Stimulated activated CD8-positive, alpha-beta memory T cell treated with anti-CD3 and anti-CD28 coated beads, Interleukin-4, amount 100 ng/mL, for 48 hours (primary cell): ENCODE measurements around the gene ZNRF2.

Source experiments
- DNase-seq: peaks from one replicate; pipeline ENCODE4 v3.0.0-alpha.2; 2020

Gene ZNRF2

DNA sequence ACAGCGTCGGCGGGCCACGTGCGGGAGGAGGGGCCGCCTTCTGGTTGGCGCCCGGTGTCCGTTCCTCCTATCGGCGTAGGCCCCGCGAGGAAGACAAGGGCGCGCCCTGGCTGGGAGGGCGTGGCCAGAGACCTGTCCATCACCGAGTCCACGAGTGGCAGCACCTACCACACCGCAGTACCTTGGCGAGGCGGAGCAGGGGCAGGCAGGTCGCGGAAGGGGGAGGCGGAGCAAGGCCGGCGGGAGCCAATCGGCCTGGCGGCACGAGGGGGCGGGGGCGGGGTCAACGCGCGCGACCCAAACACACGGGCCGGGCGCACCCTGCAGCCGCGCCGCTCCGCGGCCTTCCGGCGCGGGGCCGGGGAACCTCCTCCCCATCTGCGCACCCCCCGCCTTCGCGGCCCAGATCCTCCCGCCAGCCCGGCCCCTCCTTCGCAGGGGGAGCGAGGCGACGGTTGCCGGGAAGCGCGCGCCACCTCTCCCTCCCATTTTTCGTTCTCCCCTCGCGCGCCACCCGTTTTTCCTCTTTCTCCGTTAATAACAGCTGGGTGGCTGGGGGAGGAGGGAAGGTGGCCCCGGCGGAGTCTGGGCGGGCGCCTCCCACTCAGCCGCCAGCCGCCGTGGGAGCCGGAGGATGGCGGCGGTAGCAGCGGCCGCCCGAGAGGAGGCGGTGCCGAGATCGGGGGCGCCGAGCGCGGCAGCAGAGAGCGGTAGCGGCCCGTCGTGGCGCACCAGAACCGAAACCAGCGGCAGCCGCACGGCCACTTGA, at the start of gene ZNRF2:
Gene ZNRF2, plus strand, starts transcription at position 300 of the 769 bp plus-strand sequence. CDS start 761 bp downstream, outside the sequence.
- peak; percentile 99 for DNase-seq

DNA sequence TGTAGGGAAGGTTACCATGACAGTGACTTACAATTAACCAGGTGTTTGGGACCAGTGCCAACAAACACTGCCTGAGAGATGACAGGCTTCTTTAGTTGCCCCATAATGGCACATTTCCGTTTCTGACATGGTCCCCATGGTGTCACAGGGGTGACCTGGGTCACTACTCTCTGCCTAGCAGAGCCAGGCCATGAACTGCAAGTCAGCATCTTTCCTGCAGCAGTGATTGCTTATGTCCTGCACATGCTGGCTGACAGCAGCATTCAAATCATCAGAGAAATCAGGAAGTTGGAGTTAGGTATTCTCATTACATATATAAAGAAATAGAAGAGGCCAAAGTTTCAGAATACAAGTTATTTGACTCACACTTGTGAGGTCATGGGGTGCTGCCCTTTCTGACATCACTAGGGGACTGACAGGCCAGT, 47.1 kb upstream of the ZNRF2 start:
- no peak for DNase-seq

- DNase-seq: peak; percentile 52
Observed at GRCh38 chr7:30238721-30239441, 45.5 kb upstream of the ZNRF2 start.

- no peak for DNase-seq
Observed at GRCh38 chr7:30240106-30240800, 44.1 kb upstream of the ZNRF2 start.

DNA sequence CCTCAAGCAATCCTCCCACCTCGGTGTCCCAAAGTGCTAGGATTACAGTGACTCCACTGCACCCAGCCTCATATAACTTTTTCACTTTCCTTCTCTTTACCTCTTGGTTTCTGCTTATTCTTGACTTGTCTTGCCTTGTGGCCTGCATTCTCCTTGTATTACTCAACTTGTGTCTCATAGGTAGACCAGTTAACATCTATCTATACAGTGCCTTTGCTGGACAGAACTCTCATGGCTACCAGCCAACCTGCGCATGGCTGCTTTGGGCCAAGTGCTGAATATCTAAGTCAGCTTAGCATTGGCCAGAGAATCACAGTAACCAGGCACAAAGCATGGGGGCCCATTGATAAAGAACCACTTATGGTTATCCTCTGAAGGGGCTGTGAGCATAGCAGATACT, 42.6 kb upstream of the ZNRF2 start:
- no peak for DNase-seq

DNA sequence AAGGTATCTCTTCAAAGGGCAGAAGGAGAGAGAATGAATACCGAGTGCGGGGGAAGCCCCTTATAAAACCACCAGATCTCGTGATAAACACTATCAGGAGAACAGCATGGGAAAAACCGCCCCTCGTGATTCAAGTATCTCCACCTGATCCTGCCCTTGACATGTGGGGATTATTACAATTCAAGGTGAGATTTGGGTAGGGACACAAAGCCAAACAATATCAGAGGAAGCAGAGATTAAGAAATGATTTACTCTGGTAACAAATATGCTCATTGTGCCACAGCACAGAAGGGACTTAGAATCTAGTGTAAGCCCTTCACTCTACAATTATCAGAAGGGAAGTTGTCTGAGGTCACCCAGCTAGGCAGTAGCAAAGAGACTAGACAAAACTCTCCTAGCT, 40.1 kb upstream of the ZNRF2 start:
- DNase-seq: no peak

- no peak for DNase-seq
Observed at GRCh38 chr7:30245913-30246312, 38.5 kb upstream of the ZNRF2 start.

GRCh38 chr7:30246392-30246791, 38.0 kb upstream of the ZNRF2 start:
- DNase-seq: no peak

GRCh38 chr7:30247541-30248401, 36.6 kb upstream of the ZNRF2 start:
- no peak for DNase-seq

DNA sequence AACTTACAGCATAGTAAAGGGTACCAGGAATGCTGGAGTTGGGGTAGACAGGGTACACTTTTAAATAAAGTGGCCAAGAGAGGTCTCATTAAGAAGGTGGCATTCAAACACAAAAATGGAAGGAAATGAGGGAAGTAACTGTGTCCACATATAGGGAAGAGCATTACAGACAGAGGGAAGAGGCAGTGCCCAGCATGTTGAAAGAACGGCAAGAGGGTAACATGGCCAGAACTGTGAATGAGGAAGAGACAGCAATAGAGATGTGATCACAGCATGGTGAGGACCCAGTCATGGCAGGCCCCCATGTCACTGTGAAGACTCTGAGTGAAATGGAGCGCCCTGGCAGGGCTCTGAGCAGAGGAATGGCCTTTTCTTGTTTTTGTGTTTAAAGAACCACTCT, 35.1 kb upstream of the ZNRF2 start:
- no peak for DNase-seq

GRCh38 chr7:30249986-30250774, 34.2 kb upstream of the ZNRF2 start:
- no peak for DNase-seq

GRCh38 chr7:30251708-30252329, 32.6 kb upstream of the ZNRF2 start:
- no peak for DNase-seq

- no peak for DNase-seq
Observed at GRCh38 chr7:30252885-30253795, 31.3 kb upstream of the ZNRF2 start.

DNA sequence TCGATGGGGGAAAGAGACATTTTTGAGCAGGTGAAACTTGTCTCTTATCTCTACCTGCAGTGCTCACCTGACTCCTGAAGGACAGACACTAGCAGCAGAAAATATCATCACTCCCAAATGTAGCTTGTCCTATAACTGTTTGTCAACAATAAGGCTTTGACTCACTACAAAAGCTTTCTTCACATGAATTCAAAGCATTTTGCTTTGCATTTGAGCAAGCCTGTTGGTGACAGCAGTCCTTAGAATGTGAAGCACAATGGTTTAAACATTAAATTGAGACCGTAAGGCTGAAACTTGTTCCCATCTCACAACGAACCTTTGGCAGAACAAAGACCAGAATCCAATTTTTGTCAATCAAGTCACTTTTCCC, 30.6 kb upstream of the ZNRF2 start:
- DNase-seq: no peak

GRCh38 chr7:30254248-30254647, 30.1 kb upstream of the ZNRF2 start:
- no peak for DNase-seq

DNA sequence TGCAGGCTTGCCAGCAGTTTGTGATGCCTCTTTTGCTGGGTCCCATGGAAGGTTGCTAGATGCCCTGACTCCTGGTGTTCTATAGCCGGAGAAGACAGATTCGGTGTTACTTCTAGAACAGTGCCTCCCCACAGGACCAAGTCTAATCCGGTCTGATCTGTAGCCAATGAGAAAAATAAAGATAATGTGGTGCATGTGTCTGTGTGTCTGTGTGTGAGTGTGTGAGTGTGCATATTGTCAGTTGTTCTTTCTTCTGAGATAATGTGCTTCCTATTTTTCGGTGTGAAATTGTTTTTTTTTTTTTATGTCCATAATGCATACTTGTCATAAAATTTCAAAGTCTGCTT, 29.7 kb upstream of the ZNRF2 start:
- no peak for DNase-seq

DNA sequence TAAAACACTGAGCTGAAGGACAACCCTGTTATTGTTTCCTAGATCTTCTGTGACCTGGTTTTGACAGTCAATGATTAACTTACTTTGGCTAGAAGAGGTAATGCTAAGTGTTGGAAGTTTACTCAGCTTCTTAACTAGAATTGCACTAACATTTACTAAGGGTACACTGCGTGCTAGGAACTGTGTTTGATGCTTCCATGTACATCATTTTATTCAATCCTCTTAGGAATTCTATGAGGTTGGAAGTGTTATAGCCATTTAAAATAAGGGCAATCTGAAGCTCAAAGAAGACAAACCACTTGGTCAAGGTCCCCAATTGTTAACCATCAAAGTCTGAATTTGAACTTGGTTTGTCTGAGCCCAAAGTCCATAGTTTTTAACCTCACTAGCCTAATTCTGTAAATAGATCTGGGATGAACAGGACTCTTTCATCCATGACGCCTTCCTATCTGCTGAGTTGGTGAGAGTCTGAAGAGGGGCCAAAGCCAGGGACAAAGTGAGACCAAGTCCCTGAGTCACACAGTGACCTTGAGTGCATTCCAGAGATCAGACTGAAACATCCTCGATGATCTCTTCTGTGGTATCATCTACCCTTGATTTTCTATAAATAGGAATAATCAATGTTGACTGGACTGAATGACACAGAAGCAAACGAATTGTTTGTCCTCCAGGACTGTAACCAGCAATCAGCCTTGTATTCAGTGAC, 29.2 kb upstream of the ZNRF2 start:
- no peak for DNase-seq

GRCh38 chr7:30256349-30256858, 28.0 kb upstream of the ZNRF2 start:
- no peak for DNase-seq

- DNase-seq: no peak
Observed at GRCh38 chr7:30260246-30260768, 24.1 kb upstream of the ZNRF2 start.
